RKO (cell line): ENCODE data around the gene CCDC117.

Experiments used
- DNase-seq: peaks from one replicate; pipeline ENCODE4 v3.0.0-alpha.2; 2016; ENCODE audit warnings: low spot score

CCDC117 gene

DNA sequence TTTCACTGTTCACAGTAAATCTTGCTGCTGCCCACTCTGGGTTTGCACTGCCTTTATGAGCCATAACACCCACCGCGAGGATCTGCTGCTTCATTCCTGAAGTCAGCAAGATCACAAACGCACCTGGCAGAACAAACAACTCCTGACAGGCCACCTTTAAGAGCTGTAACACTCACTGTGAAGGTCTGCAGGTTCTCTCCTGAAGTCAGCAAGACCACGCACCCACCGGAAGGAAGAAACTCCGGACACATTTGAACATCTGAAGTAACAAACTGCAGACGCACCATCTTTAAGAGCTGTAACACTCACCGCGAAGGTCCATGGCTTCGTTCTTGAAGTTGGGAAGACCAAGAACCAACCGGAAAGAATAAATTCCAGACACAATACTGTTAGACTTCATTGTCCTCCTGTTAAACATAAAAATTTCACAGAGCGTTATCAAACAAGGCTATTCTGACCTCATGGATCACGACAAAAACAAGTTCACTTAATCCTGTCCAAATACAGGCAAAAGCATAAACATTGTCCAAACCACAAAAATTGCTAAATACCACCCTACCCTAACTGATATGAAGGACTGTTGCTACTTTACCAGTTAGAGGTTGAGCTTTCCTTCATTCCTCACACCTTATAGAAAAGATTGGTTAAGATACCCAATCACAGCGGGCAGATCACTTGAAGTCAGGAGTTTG, 3.0 kb upstream of the CCDC117 start:
- no peak for DNase-seq

GRCh38 chr22:28771195-28771791, 1.2 kb upstream of the CCDC117 start:
- DNase-seq: no peak

GRCh38 chr22:28773461-28773867, 969 bp downstream of the CCDC117 start:
- DNase-seq: peak; percentile 56

- no peak for DNase-seq
Measured at GRCh38 chr22:28774378-28774777, 1.9 kb downstream of the CCDC117 start.

DNA sequence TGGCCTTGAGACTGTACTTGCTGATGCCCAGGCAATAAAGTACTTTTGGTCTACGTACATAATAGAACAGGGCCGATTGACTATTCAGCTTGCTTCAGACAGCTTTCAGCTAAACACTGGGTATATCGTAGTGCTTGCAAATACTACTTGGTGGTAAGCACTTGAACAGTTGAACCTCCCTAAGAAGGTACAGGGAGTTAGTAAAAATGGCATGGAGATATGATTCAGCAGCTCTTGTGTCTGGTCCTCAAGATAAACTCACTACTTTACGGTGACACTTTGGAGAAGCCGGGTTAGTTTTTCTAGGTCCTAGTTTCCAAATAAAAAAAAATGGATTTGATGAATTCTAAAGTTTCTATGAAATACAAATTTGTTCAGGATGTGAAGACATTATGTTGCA, 7.3 kb downstream of the CCDC117 start:
- DNase-seq: no peak

- DNase-seq: no peak
Measured at GRCh38 chr22:28780296-28780695, 7.8 kb downstream of the CCDC117 start.

DNA sequence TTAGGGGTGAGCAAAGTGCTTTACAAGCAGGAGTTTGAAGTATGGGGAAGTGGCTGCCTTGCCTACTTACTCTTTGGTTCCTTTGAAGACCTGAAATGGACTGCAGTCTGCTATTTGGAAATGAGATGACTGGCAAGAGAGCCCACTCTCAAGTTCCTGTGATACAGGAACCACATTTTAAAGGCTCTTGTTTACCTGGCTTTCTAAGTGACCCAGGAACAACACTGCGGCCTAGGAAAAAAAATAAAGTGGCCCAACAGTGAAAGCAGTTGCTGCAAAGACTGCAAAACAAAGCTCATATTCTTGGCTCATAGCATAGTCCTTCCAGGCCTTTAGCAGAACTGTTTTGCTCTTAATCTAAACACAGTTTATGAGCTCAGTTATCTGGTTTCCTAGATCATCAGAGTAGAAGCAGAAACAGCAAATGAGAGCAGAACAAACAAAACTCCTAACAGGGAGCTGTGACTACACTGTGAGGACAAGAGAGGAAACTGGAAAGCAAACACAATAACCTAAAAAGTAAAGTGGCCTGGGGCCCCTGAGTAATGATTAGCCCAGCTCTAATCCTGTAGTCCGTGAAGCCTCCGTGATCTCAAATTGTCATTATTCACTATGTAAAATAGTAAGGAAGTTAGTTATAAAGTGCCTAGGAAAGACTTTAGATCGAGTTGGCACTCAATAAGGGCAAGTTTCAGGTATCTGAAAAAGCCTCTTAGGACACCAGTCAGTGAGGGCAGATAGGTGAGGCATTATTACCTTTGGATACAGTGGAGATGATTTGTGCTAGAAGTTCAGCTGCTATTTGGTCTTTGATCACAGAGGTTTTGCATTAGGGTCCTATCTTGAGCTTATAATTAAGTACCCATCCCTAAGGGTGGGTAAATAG, 11.5 kb downstream of the CCDC117 start:
- DNase-seq: no peak

DNA sequence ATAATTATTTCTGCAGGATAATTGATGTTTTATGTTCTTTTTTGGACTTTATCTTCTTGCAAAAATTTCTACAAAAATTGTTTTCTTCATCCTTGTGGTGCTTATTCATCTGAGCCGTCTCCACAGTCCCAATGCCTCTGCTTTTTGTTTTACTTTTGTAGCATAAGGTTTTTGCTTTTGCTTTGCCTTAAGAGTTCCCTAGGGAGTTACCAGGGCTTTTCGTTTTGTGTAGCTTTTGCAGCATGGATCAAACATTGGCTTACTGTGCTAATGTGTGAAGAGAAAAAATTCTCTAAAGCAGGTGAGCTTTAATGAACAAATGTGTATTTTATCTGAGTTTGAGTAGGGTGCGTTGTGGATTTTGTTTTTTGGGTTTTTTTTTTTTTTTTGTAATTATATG, 16.1 kb downstream of the CCDC117 start:
- no peak for DNase-seq

GRCh38 chr22:28791124-28791523, 18.6 kb downstream of the CCDC117 start:
- no peak for DNase-seq

GRCh38 chr22:28791841-28792490, 19.5 kb downstream of the CCDC117 start:
- DNase-seq: no peak

DNA sequence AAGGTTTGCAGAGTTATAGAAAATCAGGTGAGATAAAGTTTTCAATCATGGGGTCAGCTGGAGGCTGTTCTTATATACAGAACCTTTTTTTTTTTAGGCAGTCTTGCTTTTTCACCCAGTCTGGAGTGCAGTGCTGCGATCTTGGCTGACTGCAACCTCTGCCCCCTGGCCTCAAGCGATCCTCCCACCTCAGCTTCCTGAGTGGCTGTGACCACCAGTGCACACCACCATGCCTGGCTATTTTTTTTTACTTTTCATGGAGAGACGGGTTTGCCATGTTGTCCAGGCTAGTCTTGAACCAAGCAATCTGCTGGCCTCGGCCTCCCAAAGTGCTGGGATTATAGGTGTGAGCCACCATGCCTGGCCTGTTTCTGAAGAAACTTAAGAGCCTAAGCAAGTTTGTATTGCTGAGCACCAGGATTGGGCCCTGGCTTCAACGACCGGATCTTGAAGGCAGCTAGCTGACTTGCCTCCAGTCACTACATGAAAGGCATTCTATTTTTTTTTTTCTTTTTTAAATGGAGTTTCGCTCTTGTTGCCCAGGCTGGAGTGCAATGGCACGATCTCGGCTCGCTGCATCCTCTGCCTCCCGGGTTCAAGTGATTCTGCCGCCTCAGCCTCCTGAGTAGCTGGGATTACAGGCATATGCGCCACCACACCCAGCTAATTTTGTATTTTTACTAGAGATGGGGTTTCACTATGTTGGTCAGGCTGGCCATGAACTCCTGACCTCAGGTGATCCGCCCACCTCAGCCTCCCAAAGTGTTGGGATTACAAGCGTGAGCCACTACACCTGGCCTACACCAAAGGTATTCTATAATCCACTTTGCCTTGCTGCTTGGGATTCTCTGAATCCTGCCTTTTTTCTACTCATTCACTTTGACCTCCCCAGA, 20.2 kb downstream of the CCDC117 start:
- no peak for DNase-seq

- no peak for DNase-seq
Measured at GRCh38 chr22:28793976-28794584, 21.6 kb downstream of the CCDC117 start.

- DNase-seq: no peak
Measured at GRCh38 chr22:28795071-28795693, 22.7 kb downstream of the CCDC117 start.

- no peak for DNase-seq
Measured at GRCh38 chr22:28795932-28796856, 23.7 kb downstream of the CCDC117 start.

- DNase-seq: peak; percentile 98
Measured at GRCh38 chr22:28798810-28799605, 26.5 kb downstream of the CCDC117 start.

DNA sequence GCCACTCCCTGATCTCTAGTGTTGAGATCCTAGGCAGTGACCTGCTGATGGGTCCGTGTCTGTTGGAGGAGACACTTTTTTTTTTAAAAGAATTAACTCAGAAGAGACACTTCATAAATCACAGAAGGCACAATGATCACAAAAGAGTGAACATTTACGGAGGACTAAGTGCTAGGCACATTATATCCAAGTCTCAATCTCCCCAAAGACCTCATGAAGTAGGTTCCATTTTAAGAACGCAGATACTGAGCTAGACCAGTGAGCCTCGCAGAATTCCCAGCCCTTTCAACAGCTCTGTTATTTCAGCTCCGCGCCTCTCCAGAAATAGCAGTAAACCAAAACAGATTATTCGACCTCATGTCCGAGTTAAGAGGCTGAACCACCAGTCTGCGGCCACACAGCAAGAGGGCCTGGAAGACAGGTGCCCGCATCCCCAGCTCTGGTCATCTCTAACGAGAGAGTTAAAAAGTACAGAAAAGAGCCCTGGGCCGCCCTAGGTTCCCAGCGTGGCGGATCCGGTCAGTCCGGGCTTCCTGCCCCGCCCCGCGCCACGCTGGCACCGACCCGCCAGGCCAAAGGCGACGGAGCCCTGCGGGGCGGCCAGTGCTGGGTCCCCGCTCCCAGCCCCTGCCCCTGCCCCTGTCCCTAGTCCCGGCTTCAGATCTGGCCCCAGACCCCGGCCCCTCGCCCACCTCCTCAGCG, 27.3 kb downstream of the CCDC117 start:
- peak; percentile 40 for DNase-seq

DNA sequence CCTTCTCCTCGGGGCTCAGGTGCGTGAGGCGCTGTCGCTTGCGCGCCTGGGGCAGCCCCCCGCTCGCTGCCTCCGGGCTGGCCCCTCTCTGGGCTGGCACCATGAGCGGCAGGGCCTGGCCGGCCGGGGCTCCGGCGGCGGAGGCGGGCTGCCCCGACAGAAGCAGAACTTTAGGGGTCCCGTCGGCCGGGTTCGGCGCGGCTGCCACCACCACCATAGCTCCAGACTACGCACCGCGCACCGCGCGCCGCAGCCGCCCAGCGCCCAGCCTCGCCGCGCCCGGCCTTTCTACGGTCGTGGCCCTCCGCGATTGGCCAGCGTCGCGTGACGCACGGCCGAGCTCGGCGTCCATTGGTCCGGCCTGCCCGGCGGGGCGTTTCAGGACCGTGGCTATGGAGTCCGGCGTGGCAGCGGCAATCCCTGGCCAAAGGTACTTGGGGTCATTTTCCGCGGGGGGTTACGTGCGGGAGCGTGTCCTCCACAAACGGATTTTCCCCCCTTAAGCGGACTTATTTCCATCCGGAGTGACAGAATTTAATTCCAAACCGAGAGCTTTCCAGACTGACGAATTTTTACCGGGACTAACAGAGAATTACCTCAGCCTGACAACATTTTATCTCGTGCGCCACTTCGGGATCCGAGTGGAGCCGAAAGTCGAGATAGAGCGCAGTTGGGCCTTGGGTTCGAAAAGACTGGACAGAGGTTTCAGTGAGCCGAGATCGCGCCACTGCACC, 28.0 kb downstream of the CCDC117 start, which contains the start of gene XBP1:
Gene XBP1 (minus strand): TSS at position 262 of the 734 bp plus-strand sequence.
- peak; percentile 93 for DNase-seq
